GM18873 (cell line): ENCODE data around the gene USP10.

Source experiments
- ATAC-seq: cut with Tn5 transposase; IDR thresholded peaks from one replicate; pipeline ENCODE4 v1.9.1; 2021; ENCODE audit warnings: mild to moderate bottlenecking, moderate library complexity, moderate number of reproducible peaks; ENCODE audit not compliant: unreplicated experiment, low FRiP score

Gene USP10

GRCh38 chr16:84790301-84790700 is 90.5 kb downstream of the USP10 start:
- ATAC-seq, result no peak

- ATAC-seq, result no peak
Measured at GRCh38 chr16:84791088-84791487, 91.3 kb downstream of the USP10 start.

- ATAC-seq, result no peak
Measured at GRCh38 chr16:84791501-84791900, 91.7 kb downstream of the USP10 start.

- no peak for ATAC-seq
Measured at GRCh38 chr16:84794186-84794585, 94.4 kb downstream of the USP10 start.

- no peak for ATAC-seq
Measured at GRCh38 chr16:84794626-84795025, 94.8 kb downstream of the USP10 start.

- ATAC-seq, result no peak
Measured at GRCh38 chr16:84795329-84796053, 95.7 kb downstream of the USP10 start.

GRCh38 chr16:84800158-84800978 is 100.6 kb downstream of the USP10 start:
- no peak for ATAC-seq

GRCh38 chr16:84803146-84803545 is 103.3 kb downstream of the USP10 start:
- no peak for ATAC-seq

GRCh38 chr16:84804326-84804725 is 104.5 kb downstream of the USP10 start:
- no peak for ATAC-seq

GRCh38 chr16:84806256-84806889 is 106.6 kb downstream of the USP10 start:
- ATAC-seq, result no peak

- ATAC-seq, result no peak
Measured at GRCh38 chr16:84806890-84807258, 107.1 kb downstream of the USP10 start.

GRCh38 chr16:84807776-84808175 is 108.0 kb downstream of the USP10 start:
- no peak for ATAC-seq

GRCh38 chr16:84808826-84809225 is 109.0 kb downstream of the USP10 start:
- no peak for ATAC-seq

GRCh38 chr16:84810518-84811273 is 110.9 kb downstream of the USP10 start:
- ATAC-seq, result no peak

GRCh38 chr16:84811529-84811928 is 111.7 kb downstream of the USP10 start:
- ATAC-seq, result no peak

GRCh38 chr16:84813141-84813934 is 113.5 kb downstream of the USP10 start:
- no peak for ATAC-seq

- no peak for ATAC-seq
Measured at GRCh38 chr16:84815462-84815861, 115.7 kb downstream of the USP10 start.

- ATAC-seq, result no peak
Measured at GRCh38 chr16:84816023-84816422, 116.2 kb downstream of the USP10 start.

- no peak for ATAC-seq
Measured at GRCh38 chr16:84816485-84816884, 116.7 kb downstream of the USP10 start.

- no peak for ATAC-seq
Measured at GRCh38 chr16:84817206-84817605, 117.4 kb downstream of the USP10 start.
